ENCODE measurements around the gene ZNF618.

DNA sequence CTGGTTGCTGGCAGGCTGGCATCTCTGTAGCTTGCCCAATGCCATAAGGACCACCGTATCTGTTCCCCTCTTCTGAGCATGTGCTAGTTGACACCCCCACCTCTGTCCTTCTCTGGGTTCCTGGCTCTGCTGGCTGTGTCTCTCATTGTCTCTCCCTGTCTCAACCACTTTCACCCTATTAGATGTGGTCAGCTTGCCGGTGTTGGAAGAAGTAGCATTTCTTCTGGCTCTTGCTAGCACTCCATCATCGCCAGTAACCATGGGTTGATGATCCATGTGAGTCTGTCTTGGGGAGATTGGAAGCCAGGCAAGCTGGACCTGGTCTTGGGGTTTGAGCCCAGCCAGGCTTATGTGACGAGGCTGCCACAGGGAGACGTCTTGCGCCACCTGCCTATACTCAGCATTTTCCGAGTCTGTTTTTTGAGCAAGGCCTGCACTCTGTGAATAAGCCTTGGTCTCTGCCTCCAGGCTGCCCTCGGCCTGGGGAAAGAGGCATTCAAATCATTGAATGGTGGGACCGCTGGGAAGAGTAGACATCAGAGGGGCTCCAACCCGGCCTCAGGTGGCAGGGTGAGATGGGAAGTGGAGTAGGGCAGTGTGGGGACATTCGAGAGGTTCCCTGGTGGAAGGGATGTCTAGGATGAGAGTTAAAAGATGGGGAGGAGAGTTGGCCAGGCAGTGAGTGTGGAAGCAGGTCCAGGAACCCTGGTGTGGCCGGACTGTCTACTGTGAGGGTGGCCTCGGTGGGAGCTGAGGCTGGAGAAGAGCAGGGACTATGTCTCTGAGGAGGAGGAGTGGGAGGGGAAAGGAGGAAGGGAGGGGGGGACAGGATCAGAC is 74.3 kb downstream of the ZNF618 start:
- TF ChIP-seq, protein P1, sequence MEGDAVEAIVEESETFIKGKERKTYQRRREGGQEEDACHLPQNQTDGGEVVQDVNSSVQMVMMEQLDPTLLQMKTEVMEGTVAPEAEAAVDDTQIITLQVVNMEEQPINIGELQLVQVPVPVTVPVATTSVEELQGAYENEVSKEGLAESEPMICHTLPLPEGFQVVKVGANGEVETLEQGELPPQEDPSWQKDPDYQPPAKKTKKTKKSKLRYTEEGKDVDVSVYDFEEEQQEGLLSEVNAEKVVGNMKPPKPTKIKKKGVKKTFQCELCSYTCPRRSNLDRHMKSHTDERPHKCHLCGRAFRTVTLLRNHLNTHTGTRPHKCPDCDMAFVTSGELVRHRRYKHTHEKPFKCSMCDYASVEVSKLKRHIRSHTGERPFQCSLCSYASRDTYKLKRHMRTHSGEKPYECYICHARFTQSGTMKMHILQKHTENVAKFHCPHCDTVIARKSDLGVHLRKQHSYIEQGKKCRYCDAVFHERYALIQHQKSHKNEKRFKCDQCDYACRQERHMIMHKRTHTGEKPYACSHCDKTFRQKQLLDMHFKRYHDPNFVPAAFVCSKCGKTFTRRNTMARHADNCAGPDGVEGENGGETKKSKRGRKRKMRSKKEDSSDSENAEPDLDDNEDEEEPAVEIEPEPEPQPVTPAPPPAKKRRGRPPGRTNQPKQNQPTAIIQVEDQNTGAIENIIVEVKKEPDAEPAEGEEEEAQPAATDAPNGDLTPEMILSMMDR (IDR thresholded peaks at IDR 0.05): no peak
- TF ChIP-seq POLR2A (IDR thresholded peaks at IDR 0.05): no peak
